Measurements from ENCODE around the gene ITK.
"Not testable (repeated sequence)": the region's sequence is repeated elsewhere in the genome, so short reads cannot be mapped to it uniquely, and the experiment has no call there.

Gene ITK

GRCh38 chr5:157203417-157203816, 22.8 kb downstream of the ITK start:
- no peak for DNase-seq
- intact Hi-C loops (cut with DNase I) = no loop called here

DNA sequence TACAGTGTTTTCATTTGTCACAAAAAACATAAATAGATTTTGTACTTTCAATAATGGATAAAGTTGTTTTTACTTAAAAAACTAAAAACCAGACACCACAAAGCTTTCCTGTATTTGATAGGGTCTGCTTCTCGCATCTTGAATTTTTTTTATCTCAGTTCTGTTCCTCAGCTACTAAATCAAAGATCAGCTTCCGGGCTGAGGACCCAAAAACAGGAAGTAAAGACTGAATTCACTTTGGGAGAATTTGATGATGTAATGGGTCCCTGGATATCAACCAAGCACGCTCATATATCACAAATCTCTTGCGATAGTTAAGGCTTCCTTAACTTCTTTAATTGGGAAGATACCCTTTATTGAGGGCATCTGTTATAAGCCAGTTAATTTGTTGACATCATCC, 24.1 kb downstream of the ITK start:
- intact Hi-C loops (cut with DNase I) = no loop called here
- DNase-seq = no peak

DNA sequence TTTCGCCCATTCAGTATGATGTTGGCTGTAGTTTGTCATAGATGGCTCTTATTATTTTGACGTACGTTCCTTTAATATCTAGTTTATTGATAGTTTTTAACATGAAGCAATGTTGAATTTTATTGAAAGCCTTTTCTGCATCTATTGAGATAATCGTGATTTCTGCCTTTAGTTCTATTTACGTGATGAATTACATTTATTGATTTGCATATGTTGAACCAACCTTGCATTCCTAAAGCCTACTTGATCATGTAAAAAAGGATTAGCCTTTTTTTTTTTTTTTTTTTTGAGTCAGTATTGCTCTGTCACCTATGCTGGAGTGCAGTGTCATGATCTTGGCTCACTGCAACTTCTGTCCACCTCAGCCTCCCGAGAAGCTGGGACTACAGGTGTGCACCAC, 25.1 kb downstream of the ITK start:
- no peak for DNase-seq
- intact Hi-C loops (cut with DNase I) = no loop called here

- intact Hi-C loops (cut with DNase I); DNase-seq: not testable (repeated sequence)
Observed at GRCh38 chr5:157210652-157211051, 30.0 kb downstream of the ITK start.

GRCh38 chr5:157212307-157212706, 31.7 kb downstream of the ITK start:
- intact Hi-C loops (cut with DNase I) = no loop called here
- no peak for DNase-seq

DNA sequence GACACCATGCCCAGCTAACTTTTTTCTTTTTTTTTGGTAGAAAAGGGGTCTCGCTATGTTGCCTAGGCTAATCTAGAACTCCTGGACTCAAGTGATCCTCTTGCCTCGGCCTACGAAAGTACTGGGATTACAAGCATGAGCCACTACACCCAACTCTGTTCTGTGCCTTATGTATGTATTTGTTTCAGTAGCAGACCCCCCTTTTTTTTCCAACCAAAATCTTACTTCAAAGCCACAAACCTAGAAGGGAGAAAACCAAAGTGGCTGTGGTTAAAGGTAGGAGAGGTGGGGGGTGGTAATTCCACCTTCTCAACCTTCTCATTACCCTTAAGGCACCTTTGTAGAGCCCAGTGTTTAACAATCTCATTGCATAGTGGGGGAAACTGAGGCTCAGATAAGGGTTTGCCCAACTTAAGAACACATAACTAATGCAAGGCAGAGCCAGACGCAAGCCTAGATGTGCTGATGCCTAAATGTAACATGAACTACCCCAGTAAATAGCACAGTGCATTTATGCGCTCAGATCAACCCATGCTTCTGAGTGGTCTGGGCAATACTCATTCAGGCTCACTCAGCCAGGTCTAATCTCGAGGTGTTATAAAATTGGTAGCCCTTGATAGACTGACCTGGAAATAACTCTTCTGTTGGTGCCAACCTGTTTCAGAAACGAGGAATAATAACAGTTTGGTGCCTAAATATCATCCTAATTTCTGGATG, 33.0 kb downstream of the ITK start:
- intact Hi-C loops (cut with DNase I) = no loop called here
- no peak for DNase-seq

DNA sequence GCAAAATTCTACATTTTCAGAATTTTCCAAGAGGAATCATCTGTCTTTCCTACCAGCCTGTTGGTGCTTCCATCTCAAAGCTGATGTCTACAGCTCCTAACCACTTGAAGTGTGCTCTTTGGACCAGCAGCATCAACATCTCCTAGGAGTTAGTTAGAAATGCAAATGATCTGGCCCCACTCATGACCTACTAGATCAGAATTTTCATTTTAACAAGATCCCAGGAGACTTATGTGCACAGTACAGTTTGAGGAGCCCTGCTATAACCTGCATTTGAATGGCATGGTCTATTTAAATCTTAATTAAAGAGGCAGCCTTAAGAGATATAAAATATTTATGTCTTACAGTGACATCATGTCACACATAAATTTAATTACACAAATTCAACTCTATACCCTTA, 33.8 kb downstream of the ITK start:
- no peak for DNase-seq
- intact Hi-C loops (cut with DNase I) = no loop called here

DNA sequence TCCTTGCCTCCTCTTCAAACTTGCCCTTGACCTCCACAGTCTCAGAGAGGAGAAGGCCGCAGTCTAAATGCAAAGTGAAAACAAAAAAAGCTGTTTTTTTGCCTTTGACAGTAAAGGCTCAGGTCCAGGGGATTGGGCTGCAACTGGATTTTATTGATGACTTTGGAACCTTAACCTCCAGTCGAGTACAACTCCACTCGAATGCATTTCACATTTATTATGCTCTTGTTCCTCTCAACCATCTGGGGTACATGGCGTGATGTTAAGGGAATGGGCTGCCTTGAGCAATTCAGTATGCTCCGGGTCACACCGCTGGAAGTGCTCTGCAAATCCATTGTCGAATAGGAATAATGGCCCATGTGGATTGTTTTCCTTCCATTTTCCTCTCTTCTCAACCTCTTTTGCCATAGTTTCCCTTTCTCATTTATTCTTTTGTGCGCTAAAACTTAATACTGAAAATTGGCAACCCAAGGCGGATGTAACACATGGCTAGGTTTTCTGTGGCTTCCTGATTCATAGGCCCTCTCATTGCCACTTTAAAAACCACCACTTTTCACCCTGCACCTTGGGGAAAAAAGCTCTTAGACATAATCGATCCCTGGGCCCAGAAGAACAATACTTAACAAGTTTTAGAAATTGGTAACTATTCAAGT, 34.3 kb downstream of the ITK start:
- DNase-seq = no peak

GRCh38 chr5:157215514-157216167, 35.0 kb downstream of the ITK start:
- intact Hi-C loops (cut with DNase I) = no loop called here
- no peak for DNase-seq

More for the DNA sequence above, 34.3 kb downstream of the ITK start:
- intact Hi-C loops (cut with DNase I) = no loop called here

GRCh38 chr5:157216391-157217142, 35.9 kb downstream of the ITK start:
- intact Hi-C loops (cut with DNase I) = no loop called here

GRCh38 chr5:157217289-157218024, 36.8 kb downstream of the ITK start:
- DNase-seq = no peak
- intact Hi-C loops (cut with DNase I) = no loop called here

More at GRCh38 chr5:157216391-157217142, 35.9 kb downstream of the ITK start:
- DNase-seq = no peak

DNA sequence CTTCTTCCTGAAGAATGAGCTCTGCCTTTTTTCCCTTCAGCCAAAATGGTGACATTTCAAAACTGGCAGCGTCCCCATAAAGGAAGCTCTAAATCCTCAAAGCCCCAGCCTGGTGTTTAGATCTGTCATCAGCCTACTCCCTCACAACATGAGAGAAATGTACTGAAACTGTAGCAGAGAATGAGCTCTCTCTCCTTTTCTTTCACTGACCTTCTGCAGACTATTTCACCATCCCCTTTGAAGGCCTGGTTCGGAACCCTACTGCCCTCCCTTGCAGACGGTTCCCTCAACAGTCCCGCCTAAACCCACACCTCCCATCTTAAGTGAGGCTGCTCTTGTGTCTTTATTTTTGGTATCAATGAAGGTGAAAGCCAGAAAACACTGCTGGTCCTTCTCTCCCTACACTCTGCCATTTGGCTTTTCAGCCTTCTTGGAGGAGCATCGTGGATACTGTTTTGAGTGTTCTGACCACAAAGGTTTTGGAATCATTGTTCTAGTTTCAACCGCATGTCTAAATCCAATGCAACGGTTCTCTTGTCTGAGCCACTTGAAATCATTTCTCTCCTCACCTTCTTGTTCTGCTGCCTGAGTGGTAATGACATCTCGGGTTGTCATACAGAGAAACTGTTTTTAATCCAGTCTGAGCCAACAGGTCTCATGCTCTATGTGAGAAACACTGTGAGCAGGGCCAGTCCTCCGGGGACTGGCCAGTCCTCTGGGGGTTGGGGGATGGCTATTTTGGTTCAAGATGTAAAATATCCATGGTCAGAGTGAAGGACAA, 39.0 kb downstream of the ITK start:
- intact Hi-C loops (cut with DNase I) = no loop called here
- no peak for DNase-seq

DNA sequence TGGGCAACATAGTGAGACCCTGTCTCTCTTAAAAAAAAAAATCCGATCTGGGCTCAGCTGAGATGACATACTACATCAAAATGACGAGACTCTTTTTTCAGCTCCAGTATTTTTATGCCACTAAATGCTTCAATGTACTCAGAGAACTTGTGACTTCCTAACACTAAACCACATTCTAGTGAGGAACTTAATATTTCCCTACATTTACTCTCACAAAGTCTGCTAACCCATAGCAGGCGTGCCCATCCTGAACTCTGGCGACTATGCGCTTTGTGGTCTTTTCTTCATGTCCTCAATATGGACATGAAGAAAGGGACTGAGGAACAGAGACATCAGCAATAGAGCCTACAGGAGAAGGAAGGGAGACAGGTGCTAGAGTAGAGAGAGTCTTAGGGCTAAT, 41.3 kb downstream of the ITK start:
- no peak for DNase-seq
- intact Hi-C loops (cut with DNase I) = no loop called here

DNA sequence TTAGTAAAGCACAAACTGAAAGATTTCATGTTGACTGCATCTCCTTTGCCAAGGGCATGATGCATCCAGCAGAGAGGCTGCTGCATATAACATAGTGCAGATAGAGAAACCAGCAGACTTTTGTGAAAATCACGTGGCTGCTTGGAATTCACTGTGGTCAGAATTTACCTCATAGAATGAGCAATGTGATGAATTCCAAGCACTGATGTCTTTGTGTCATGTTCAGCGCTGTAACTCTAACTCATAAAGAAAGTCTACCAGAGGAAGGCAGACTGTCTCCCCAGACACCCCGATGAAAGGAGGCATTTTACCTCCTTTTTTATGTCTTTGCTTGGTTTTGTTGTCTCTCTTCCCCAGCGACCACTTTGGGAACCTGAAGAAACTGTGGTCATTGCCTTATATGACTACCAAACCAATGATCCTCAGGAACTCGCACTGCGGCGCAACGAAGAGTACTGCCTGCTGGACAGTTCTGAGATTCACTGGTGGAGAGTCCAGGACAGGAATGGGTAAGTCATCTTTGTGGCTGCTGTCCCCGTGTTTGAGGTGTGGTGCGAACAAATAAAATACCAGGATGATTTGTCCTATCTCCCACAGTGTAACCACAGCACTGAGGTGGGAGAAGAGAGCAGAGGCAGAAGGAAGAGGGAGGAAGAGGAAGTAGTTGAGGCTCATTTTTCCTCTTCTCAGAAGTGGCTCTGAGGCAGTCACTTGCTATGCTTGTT, 42.0 kb downstream of the ITK start:
- intact Hi-C loops (cut with DNase I) = no loop called here
- no peak for DNase-seq

DNA sequence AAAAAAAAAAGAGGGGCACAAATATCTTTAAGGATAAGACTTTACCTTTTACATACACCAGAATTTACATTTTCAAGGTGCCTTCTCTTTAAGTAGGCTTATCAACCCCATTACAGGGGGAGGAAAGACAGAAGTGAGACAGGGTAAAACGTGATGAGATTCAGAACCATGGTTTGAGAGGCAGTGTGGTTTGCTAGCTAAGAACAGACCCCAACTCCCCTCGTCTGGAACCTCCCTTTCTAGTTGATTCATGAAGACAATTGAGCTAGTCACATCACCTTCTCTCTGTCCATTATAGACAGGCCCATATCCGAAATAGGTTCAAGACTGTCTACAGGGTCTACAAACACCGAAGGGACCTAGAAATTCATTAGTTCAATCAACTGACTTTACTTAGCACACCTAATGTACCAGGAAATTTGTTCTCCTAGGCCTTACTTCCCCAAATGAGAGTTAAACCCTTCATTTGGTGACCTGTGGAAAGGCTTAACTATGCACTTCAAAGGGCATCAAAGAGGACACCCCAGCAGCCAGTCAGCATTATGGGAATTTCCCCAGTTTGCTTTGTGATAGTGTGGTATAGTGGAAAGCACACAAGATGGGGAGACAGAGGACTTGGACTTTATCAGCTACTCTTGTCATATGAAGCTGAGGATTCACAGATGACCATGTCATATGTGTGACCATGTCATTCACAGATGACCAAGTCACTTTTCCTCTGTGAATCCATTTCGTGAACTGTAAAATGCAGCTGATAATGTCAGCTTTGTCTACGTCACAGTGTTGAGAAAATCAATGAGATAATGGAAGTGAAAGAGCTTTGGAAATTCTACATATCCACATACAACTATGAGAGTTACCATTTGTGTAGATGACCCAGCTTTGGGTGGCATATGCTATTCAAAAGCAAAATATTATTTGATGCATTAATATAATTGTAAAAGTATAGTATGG, 45.1 kb downstream of the ITK start:
- no peak for DNase-seq
- intact Hi-C loops (cut with DNase I) = no loop called here

GRCh38 chr5:157230610-157231009, 50.0 kb downstream of the ITK start:
- intact Hi-C loops (cut with DNase I) = no loop called here
- no peak for DNase-seq

GRCh38 chr5:157232706-157233105, 52.1 kb downstream of the ITK start:
- no peak for DNase-seq
- intact Hi-C loops (cut with DNase I) = no loop called here

DNA sequence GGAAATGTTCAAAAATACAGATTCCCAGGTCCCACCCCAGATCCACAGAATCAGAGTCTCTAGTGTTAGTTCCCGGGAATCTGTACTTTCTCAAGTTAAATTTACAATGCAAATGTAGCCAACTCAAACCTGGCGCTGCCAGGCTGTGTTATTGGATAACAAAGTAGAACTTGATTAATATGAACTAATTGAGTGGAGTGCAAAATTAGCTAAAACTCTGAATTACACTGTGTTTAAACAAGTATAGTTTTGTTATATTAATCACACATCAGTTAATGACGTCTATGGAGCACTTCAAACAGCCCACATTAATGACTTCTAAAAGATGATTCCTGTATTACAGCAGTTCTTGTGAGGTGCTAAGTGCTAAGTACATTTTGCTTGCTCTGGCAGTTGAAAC, 52.9 kb downstream of the ITK start:
- intact Hi-C loops (cut with DNase I) = no loop called here
- DNase-seq = no peak

Measured in posterior cingulate gyrus (tissue), 11 donors.